Upper lobe of left lung (tissue), 6 donors: ENCODE data around the gene ADD3. TPM values are rescaled to one million over a fixed set of nuclear protein-coding genes. Genes with fewer than 3 reads are reported as not detected.

Experiments used
- ATAC-seq, 2 donors: fragments of 200-7000 bp; cut with Tn5 transposase; one replicate each; pipeline ENCODE4 v1.9.1; 2022; ENCODE audit warnings: mild to moderate bottlenecking in 2 of 2, moderate library complexity in 2 of 2; ENCODE audit not compliant: low FRiP score in 2 of 2
- DNase-seq, 2 donors: peaks; one replicate each; pipeline ENCODE4 v3.0.0-alpha.2; 2019 to 2020
- H3K27ac ChIP-seq, 4 donors: fragments of 200-600 bp; sonication (generic); one replicate each; pipeline ENCODE4 v1.5.1; 2016 to 2019
- H3K27me3 ChIP-seq, 4 donors: fragments of 200-600 bp; sonication (generic); one replicate each; pipeline ENCODE4 v1.5.1; 2017 to 2019
- H3K36me3 ChIP-seq, 4 donors: fragments of 200-600 bp; sonication (generic); one replicate each; pipeline ENCODE4 v1.5.1; 2016 to 2019
- H3K4me1 ChIP-seq, 4 donors: fragments of 200-600 bp; sonication (generic); one replicate each; pipeline ENCODE4 v1.5.1; 2018 to 2019
- H3K4me3 ChIP-seq, 4 donors: fragments of 200-600 bp; sonication (generic); one replicate each; pipeline ENCODE4 v1.5.1; 2017 to 2019; ENCODE audit warnings: mild to moderate bottlenecking in 2 of 4, moderate library complexity in 1 of 4
- H3K9me3 ChIP-seq, 4 donors: fragments of 200-600 bp; sonication (generic); one replicate each; pipeline ENCODE4 v1.5.1; 2018 to 2019
- CTCF ChIP-seq, 6 experiments: fragments of 450-650 bp in 4 of 6; fragments of 200-600 bp in 2 of 6; sonication (generic) in 2 of 6; IDR thresholded peaks; one replicate each; pipeline ENCODE4 v1.5.1; 2016 to 2019; ENCODE audit warnings: antibody characterized with exemption in 6 of 6
- EP300 ChIP-seq, 4 donors: sonication (generic); formaldehyde crosslinking; IDR thresholded peaks; one replicate each; pipeline ENCODE4 v1.5.1; 2017; ENCODE audit warnings: antibody characterized with exemption in 4 of 4, control low read depth in 2 of 4
- POLR2A ChIP-seq, 4 donors: fragments of 450-650 bp; IDR thresholded peaks; one replicate each; pipeline ENCODE4 v1.5.1; 2016 to 2017; ENCODE audit warnings: antibody characterized with exemption in 4 of 4, mild to moderate bottlenecking in 2 of 4
- POLR2AphosphoS5 ChIP-seq, 2 donors: sonication (generic); formaldehyde crosslinking; IDR thresholded peaks; one replicate each; pipeline ENCODE4 v1.5.1; 2017; ENCODE audit warnings: antibody characterized with exemption in 2 of 2
- WGBS, 2 donors: methylation state at CpG; one replicate each; pipeline ENCODE4 v1.1.5; 2017 to 2018; 5-methylcytosine and 5-hydroxymethylcytosine counted together
- total RNA-seq, 6 donors: library from RNA; depleted of rRNA in 4 of 6; stranded (reverse); fragments of >200 nt in 4 of 6; gene quantifications; one replicate each; pipeline versions ENCODE4 v1.1.0 to v1.2.1, GENCODE V29; 2016 to 2021
- donor health status: DM: no; HTN: no; CAD: no; lungs with moderate emphysema.
- donor health status: DM: no; HTN: yes; CAD: no; lungs with severe emphysema.

The ADD3 gene
- total RNA-seq, 6 donors from 2014 or later = 34.1 to 229 (median 61.0) TPM

- ATAC-seq (no peak), DNase-seq (no peak)
- 66 to 73% methylated on average over 2 of the region's 2 CpGs for WGBS, 2 donors
Observed at GRCh38 chr10:110101464-110102144, 93.8 kb downstream of the ADD3 start.

GRCh38 chr10:110103921-110104461 lies 96.2 kb downstream of the ADD3 start:
- H3K27ac ChIP-seq = no peak overlapping the region

More at GRCh38 chr10:110101464-110102144, 93.8 kb downstream of the ADD3 start:
- Histone ChIP-seq H3K4me1 (peaks cover 0 to 3% (median 0%) of the 10 kb centered on the region in 4 donors), H3K4me3 (no peak overlapping the region), H3K27ac (no peak overlapping the region), H3K36me3 (peaks cover 0 to 15% (median 0%) of the 10 kb centered on the region in 4 donors), H3K9me3 (no peaks in the 10 kb centered on the region), H3K27me3 (no peaks in the 10 kb centered on the region)
- no peak for TF ChIP-seq POLR2A (IDR thresholded peaks at IDR 0.05)
- TF ChIP-seq EP300 (IDR thresholded peaks at IDR 0.05) = no peak
- TF ChIP-seq CTCF (IDR thresholded peaks at IDR 0.05) = no peak
- TF ChIP-seq POLR2AphosphoS5 (IDR thresholded peaks at IDR 0.05) = no peak

GRCh38 chr10:110105873-110106272 lies 98.1 kb downstream of the ADD3 start:
- Histone ChIP-seq H3K4me3 (no peak overlapping the region), H3K36me3 (peaks cover 0 to 18% (median 0%) of the 10 kb centered on the region in 4 donors), H3K4me1 (no peaks in the 10 kb centered on the region), H3K27ac (no peak overlapping the region), H3K27me3 (no peaks in the 10 kb centered on the region), H3K9me3 (no peaks in the 10 kb centered on the region)
- TF ChIP-seq CTCF (IDR thresholded peaks at IDR 0.05) = no peak
- TF ChIP-seq POLR2AphosphoS5 (IDR thresholded peaks at IDR 0.05) = no peak
- no peak for TF ChIP-seq EP300 (IDR thresholded peaks at IDR 0.05)
- TF ChIP-seq POLR2A (IDR thresholded peaks at IDR 0.05) = no peak
- DNase-seq (no peak), ATAC-seq (no peak)

More at GRCh38 chr10:110103921-110104461, 96.2 kb downstream of the ADD3 start:
- Histone ChIP-seq H3K36me3 (peaks cover 0 to 15% (median 0%) of the 10 kb centered on the region in 4 donors), H3K4me1 (no peaks in the 10 kb centered on the region), H3K4me3 (no peak overlapping the region), H3K27me3 (no peaks in the 10 kb centered on the region), H3K9me3 (no peaks in the 10 kb centered on the region)
- no peak for DNase-seq
- no peak for TF ChIP-seq POLR2AphosphoS5 (IDR thresholded peaks at IDR 0.05)
- no peak for TF ChIP-seq CTCF (IDR thresholded peaks at IDR 0.05)
- no peak for TF ChIP-seq POLR2A (IDR thresholded peaks at IDR 0.05)
- TF ChIP-seq EP300 (IDR thresholded peaks at IDR 0.05) = no peak
- ATAC-seq = peak in 1 of 2 donors; percentile 21

- TF ChIP-seq EP300 (IDR thresholded peaks at IDR 0.05) (no peak), POLR2A (IDR thresholded peaks at IDR 0.05) (no peak), CTCF (IDR thresholded peaks at IDR 0.05) (no peak), POLR2AphosphoS5 (IDR thresholded peaks at IDR 0.05) (no peak)
- Histone ChIP-seq H3K4me1 (no peaks in the 10 kb centered on the region), H3K9me3 (no peaks in the 10 kb centered on the region), H3K4me3 (no peak overlapping the region), H3K27ac (no peak overlapping the region), H3K27me3 (no peaks in the 10 kb centered on the region), H3K36me3 (peaks cover 0 to 4% (median 0%) of the 10 kb centered on the region in 4 donors)
- DNase-seq (no peak), ATAC-seq (no peak)
- 70 to 77% methylated on average over 6 of the region's 6 CpGs for WGBS, 2 donors
Observed at GRCh38 chr10:110107430-110107829, 99.6 kb downstream of the ADD3 start.

GRCh38 chr10:110107887-110108286 lies 100.1 kb downstream of the ADD3 start:
- DNase-seq = no peak
- no peak overlapping the region for H3K4me3 ChIP-seq
- H3K36me3 ChIP-seq = peaks cover 0 to 7% (median 1%) of the 10 kb centered on the region in 4 donors
- H3K4me1 ChIP-seq = no peaks in the 10 kb centered on the region
- TF ChIP-seq CTCF (IDR thresholded peaks at IDR 0.05) = no peak
- no peak for TF ChIP-seq POLR2A (IDR thresholded peaks at IDR 0.05)
- TF ChIP-seq POLR2AphosphoS5 (IDR thresholded peaks at IDR 0.05) = no peak
- no peak for TF ChIP-seq EP300 (IDR thresholded peaks at IDR 0.05)
- ATAC-seq = no peak
- H3K9me3 ChIP-seq = no peaks in the 10 kb centered on the region
- no peak overlapping the region for H3K27ac ChIP-seq
- no peaks in the 10 kb centered on the region for H3K27me3 ChIP-seq
